RPMI8226 (cell line): ENCODE results near the gene SARM1.

ENCODE experiments used
- DNase-seq: peaks from one replicate; pipeline ENCODE4 v3.0.0-alpha.2; 2015

The SARM1 gene

GRCh38 chr17:28342313-28342712 is 29.2 kb upstream of the SARM1 start:
- no peak for DNase-seq

GRCh38 chr17:28343491-28343932 is 28.0 kb upstream of the SARM1 start:
- peak; percentile 83 for DNase-seq

DNA sequence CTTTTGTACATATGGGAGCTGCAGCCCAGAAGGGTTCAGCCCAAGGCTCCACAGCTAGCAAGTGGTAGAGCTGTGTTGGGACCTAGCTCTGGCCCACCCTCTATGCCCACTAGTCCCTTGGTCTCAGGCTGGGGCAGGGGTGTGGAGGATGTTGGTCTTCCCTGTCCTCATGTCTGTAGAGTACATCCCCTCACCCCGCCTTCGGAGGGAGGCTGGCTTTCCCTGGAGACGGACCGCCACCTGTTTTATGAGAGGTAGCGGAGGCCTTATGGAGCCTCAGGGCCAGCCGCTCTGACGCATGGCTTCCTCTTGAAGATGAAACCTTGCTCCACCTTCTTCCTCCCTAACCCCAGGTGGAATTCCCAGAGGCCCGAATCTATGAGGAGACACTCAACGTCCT is 27.5 kb upstream of the SARM1 start:
- no peak for DNase-seq

DNA sequence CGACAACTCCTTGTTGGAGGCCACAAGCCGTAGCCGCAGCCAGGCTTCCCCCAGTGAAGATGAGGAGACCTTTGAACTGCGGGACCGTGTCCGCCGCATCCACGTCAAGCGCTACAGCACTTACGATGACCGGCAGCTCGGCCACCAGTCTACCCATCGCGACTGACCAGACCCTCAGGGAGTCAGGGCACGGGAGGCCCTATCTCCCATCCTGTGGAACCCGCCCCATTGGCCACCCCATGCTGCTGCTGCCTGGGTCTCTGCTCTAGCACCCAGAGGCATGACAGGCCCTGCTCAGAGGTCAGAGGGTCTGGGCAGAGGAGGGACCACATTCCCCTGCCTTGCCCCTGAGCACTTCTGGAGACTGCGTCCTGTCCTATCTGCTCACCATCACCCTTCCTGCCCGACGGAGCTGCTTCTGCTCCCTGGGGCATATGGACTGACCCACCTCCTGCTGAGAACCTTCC is 27.0 kb upstream of the SARM1 start:
- DNase-seq, result no peak

DNA sequence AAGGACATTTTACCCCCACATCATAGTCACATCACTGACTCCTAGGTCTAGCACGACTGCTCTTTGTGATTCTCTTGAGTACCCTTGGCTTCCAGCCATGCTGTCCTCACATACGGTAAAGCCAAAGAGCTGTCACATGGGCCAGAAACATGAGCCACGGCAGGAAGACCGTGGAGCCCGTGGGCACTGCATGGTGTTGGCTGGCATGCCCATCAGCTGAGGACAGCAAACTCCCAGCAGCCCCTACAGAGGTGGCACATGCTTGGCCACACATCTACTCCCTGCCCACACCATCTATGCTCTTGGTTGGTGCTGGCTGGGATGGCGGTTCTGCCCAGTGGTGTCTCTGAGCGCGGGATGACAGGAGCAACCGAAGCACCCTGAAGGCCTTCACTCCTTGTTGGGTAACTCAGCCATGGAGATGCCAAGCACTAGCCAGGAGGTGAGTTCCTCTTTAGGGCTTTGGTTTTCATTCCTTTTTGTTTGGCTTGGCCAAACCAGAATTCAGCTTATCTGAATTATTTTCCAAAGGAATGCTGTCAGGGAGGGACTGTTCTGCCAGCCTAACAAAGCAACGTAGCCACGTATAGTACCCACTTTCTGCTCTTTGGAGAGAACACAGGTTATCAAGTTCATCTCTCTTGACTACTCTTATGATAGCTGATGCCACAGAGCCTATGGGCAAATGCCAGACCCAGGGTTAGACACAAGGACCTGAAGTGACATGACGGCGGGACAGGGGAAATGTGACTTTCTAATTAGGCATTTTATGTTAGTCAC is 25.9 kb upstream of the SARM1 start:
- DNase-seq, result no peak

GRCh38 chr17:28346199-28346580 is 25.3 kb upstream of the SARM1 start:
- no peak for DNase-seq

GRCh38 chr17:28346746-28347246 is 24.7 kb upstream of the SARM1 start:
- no peak for DNase-seq

- DNase-seq, result no peak
These were observed 24.1 kb upstream of the SARM1 start for GRCh38 chr17:28347261-28347891.

DNA sequence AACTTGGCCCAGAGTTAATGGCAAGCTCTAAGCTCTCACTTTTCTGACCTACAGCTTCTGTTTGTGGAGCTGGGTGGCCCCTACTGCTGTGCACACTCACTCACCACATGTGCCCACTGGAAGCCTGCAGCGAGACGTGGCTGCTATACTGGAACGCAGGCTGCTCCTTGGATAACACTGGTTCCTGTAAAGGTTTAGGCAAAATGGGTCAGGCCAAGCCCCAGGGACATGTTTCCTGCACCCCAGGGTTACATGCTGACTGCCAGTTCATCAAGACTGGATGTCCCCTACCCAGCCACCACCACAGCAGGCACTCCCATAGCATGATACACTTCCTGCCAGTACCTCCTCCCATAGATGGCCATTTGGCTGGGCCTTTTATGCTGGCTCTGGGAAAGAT is 22.5 kb upstream of the SARM1 start:
- DNase-seq, result no peak

GRCh38 chr17:28350271-28350670 is 21.2 kb upstream of the SARM1 start:
- DNase-seq, result no peak

- peak; percentile 96 for DNase-seq
These were observed 14.2 kb upstream of the SARM1 start, which contains the start of gene POLDIP2 for GRCh38 chr17:28357061-28357900. TSS of gene POLDIP2 (minus strand) at chr17:28357527. CDS start at chr17:28357448, 79 bp downstream.

GRCh38 chr17:28357901-28358197 is 13.6 kb upstream of the SARM1 start:
- DNase-seq, result no peak

GRCh38 chr17:28363186-28363585 is 8.3 kb upstream of the SARM1 start:
- DNase-seq, result no peak

GRCh38 chr17:28363776-28364650 is 7.5 kb upstream of the SARM1 start:
- DNase-seq, result no peak

DNA sequence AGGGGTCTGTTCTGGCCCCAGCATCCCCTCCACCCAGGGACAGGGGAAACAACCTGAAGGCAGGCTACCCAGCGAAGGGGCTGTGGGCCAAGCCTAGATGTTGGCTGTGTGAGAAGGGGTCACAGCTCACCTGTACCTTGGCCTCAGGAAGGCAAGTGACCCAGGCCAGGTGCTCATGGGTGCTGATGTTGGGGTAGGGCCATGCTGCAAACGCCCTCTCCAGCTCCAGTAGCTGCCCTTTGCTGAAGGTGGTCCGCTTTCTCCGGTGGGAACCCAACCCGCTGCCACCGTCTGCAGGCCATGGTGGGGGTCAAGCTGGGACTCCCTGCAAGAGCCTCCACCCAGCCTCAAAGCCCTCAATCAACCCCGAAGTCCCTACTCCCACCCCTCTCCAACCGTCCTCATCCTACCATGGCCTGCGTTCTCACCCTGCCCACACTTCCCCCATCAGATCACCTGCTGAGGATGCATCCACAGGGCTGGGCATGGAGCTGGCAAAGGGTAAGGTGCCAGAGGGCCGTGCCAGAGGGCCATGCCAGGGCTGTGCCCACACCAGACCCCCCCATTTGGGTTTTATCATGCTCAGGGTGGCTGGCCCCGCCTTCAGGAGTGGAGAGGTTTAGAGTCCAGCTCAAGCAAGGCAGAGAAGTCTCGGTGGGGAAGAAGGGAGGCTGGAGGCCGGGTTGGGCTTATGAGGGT is 6.7 kb upstream of the SARM1 start, which contains the start of gene SEBOX:
SEBOX (minus strand) TSS at position 535 of the 699 bp plus-strand sequence; CDS start at position 487, 48 bp downstream.
- DNase-seq, result no peak

- no peak for DNase-seq
These were observed 6.0 kb upstream of the SARM1 start for GRCh38 chr17:28365487-28365886.

DNA sequence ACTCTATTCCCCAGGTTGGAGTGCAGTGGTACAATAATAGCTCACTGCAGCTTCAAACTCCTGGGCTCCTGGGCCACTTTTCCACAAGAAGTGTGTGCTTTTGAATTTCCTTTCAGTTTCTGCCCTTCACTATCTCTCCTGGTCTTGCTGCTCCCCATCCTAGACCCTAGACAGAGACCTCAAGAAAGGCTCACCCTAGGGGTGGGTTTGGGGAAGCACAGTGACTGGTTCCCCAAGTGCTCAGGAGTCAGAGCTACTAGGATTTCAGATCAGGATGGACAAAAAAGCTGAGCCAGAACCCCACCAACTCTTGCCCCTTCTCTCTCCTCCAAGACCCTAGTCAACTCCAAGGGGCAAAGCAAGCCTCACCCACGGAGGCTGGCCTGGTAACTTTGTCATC is 4.9 kb upstream of the SARM1 start:
- DNase-seq, result no peak

DNA sequence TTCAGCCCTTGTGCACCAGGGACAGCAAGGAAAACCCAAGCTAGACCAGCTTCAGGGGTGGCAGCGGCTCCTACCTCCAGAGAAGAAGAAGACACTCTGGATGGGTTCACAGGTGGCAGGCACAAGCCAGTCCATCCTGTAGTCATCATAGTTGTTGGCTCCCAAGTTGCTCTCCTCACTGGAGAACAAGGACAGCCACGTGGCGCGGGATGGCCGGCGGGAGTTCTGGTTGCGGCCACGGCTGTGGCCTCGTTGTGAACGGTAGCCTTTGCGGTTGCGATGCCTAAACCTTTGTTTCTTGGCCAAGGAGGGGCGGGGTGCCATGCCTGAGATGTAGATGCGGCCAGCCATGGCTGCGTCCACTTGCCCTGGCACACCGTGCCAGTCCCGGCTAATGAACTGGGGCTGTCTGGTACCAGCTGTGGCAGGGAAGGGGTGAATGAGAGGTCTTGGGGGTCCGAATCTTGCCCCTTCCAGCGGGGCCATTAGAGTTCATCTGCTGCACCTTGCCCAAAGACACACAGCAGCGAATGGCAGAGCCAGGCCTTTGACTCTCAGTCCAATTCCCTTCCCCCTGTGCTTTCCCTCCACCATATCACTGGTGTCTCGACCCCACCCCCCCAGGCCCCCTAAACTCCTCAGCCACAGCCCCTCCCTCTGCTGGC is 3.7 kb upstream of the SARM1 start:
- no peak for DNase-seq

- DNase-seq, result no peak
These were observed 3.1 kb upstream of the SARM1 start for GRCh38 chr17:28368306-28368831.

DNA sequence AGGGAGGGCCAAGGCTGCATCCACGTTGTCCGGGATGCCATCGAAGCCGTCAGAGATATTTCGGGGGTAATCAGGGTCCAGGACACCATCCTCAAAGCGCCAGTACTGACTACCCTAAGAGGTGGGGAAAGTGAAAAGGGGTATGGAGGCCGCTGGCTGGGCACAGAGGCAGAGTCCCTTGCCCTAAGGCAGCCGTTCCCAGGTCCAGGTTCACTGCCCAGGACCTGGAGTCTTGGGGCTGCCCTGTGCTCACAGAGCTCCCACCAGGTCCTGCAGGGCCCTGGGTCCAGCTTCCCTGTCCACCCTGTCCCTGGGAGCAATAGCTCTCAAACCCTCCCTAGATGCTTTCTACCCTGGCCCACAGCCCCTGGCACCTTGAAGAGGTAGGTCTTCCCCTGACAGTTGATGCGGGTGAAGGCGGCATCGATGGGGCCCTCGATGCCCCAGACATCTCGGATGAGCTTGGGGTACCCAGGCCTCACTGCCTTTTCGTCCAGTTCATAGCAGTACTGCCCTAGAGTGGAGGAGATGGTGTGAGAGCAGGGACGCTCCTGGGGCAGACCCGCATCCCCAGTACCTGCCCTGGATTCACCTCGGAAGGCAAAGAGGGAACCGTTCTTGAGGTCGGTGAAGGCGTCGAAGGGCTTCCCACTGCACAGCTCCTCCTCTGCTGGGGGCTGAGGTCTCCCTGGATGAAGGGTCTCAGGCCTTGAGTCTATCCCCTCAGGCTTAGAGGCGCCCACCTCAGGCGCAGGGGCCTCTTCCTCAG is 2.4 kb upstream of the SARM1 start:
- no peak for DNase-seq
